Astrocyte of the cerebellum (primary cell): ENCODE measurements around the gene CKAP5.
A peak's percentile ranks its signal among the peaks of the same experiment; 100 is the strongest.
"Not testable (repeated sequence)": the region's sequence is repeated elsewhere in the genome, so short reads cannot be mapped to it uniquely, and the experiment has no call there.

Experiments used
- DNase-seq: peaks from one replicate; pipeline ENCODE4 v3.0.0-alpha.2; 2011; ENCODE audit warnings: low read depth
- H3K4me3 ChIP-seq: 2 replicates; pipeline ENCODE4 v1.5.1; 2011; ENCODE audit warnings: mild to moderate bottlenecking, low read depth, low read length, moderate library complexity
- in situ Hi-C: cut with HindIII; loops from 2 replicates; pipeline ENCODE4 v1.10.0; 2017; ENCODE audit warnings: low sequenced_read_pairs
- TF ChIP-seq, protein P1 (sequence below): IDR thresholded peaks from 2 replicates; pipeline ENCODE4 v1.5.1; 2012; ENCODE audit warnings: low read length, low read depth, moderate library complexity, mild to moderate bottlenecking; ENCODE audit errors: missing control alignments

CKAP5 gene

DNA sequence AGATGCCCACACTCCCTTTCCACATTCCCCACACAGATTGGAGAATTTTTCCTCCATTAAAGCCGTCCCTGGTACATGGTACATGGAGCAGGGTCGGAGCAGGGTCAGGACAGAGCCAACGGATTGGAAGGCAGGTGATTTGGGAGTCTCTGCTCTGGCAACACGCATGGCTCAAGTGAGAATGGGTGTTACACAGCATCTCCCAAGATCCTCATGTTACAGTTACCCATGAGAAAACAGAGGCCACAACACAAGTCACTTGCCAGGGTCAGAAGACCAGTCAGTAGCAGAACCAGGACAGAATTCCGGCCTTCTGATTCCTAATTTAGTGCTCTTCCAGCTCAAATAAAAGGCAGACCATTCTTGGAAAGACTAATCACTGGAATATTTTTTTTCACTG is 134.8 kb downstream of the CKAP5 start:
- DNase-seq: no peak
- in situ Hi-C loops: no loop called here
- TF ChIP-seq, protein P1, sequence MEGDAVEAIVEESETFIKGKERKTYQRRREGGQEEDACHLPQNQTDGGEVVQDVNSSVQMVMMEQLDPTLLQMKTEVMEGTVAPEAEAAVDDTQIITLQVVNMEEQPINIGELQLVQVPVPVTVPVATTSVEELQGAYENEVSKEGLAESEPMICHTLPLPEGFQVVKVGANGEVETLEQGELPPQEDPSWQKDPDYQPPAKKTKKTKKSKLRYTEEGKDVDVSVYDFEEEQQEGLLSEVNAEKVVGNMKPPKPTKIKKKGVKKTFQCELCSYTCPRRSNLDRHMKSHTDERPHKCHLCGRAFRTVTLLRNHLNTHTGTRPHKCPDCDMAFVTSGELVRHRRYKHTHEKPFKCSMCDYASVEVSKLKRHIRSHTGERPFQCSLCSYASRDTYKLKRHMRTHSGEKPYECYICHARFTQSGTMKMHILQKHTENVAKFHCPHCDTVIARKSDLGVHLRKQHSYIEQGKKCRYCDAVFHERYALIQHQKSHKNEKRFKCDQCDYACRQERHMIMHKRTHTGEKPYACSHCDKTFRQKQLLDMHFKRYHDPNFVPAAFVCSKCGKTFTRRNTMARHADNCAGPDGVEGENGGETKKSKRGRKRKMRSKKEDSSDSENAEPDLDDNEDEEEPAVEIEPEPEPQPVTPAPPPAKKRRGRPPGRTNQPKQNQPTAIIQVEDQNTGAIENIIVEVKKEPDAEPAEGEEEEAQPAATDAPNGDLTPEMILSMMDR: no peak
- H3K4me3 ChIP-seq: no peak overlapping the region

DNA sequence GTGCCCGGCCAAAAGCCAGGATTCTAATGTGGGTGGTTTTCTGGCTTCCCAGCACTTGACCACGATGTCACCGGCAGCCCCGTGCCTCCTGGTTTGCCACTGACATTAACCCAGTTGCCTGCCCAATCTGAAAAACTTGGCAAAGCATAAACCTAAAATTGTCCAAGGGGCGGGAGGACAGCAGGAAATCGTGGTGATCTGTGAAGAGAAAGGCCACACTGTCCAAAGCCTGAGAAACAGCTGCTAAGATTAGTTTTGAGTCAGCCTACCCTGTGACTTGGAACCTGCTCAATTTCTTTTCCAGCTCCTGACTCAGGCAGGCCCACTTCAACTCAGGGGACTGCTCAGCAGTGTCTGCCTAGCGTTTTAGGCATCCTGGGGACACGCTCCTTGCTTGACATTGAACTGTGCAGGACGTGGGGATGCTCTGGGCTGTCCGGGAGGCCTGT is 135.2 kb downstream of the CKAP5 start:
- peak; percentile 91 for DNase-seq
- no peak overlapping the region for H3K4me3 ChIP-seq
- in situ Hi-C loops: no loop called here
- TF ChIP-seq, protein P1: no peak

DNA sequence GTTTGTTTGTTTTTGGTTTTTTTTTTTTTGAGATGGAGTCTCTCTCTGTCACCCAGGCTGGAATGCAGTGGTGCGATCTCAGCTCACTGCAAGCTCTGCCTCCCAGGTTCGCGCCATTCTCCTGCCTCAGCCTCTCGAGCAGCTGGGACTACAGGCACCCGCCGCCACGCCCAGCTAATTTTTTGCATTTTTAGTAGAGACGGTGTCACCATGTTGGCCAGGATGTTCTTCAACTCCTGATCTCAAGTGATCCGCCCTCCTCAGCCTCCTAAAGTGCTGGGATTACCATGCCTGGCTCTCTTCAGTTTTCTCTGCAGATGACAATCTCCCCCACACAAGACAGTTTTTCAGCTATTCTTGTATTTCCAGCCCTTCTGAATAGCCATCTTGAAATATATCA is 136.7 kb downstream of the CKAP5 start:
- H3K4me3 ChIP-seq, in situ Hi-C loops, DNase-seq: not testable (repeated sequence)

DNA sequence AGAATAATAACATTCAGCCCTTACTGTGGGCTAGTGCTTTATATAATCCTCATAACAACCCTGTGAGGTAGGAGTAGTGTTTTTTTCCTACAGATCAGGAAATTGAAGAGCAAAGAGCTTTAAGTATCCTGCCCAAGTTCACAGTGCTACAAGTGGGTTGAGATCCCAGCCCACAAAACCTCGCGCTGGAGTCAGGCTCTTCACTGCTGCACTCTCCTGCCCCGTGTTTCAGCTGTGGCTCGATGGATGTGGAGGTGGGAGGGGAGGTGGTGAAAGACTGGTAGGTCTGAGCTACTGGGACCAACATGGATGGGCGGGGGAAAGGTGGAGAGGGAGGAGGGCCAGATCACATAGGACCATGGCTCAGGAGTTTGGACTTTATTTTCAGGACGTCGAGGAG is 139.2 kb downstream of the CKAP5 start:
- H3K4me3 ChIP-seq: no peak overlapping the region
- TF ChIP-seq, protein P1: no peak
- in situ Hi-C loops: no loop called here
- no peak for DNase-seq

DNA sequence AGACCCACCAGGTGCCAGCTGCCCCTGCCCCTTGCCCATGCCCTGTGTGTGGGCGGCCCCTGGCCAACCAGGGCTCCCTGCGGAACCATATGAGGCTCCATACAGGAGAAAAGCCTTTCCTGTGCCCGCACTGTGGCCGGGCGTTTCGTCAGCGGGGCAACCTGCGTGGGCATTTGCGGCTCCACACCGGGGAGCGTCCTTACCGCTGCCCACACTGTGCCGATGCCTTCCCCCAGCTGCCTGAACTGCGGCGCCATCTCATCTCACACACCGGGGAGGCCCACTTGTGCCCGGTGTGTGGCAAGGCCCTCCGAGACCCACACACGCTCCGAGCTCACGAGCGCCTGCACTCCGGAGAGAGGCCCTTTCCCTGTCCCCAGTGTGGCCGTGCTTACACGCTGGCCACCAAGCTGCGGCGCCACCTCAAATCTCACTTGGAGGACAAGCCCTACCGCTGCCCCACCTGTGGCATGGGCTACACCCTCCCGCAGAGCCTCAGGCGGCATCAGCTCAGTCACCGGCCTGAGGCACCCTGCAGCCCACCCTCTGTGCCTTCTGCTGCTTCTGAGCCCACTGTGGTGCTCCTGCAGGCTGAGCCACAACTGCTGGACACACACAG is 140.9 kb downstream of the CKAP5 start:
- no peak for DNase-seq
- in situ Hi-C loops: no loop called here
- H3K4me3 ChIP-seq: no peak overlapping the region
- TF ChIP-seq, protein P1: no peak

DNA sequence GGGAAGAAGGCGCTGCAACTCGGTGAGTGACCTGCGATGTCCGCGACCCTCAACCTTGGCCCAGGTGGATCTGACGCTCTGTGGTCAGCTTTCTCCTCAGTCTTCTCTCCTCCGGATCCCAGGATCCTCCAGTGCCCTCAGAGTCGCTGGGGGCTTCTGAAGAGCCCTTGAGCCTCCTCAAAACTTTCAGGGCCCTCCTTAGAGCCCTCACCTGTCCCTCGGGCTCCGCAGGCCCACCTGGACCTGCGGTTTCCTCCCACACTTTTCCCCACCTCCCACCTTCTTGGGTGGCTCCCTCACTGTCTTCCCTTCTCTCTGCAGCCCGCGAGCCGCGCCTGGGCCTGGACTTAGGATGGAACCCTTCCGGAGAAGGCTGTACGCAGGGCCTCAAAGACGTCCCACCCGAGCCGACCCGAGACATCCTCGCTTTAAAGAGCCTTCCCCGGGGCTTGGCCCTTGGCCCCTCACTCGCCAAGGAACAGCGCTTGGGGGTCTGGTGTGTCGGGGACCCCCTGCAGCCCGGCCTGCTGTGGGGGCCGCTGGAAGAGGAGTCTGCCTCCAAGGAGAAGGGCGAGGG is 144.9 kb downstream of the CKAP5 start:
- TF ChIP-seq, protein P1: no peak
- in situ Hi-C loops: no loop called here
- peak overlapping the region; percentile 100 for H3K4me3 ChIP-seq
- no peak for DNase-seq

DNA sequence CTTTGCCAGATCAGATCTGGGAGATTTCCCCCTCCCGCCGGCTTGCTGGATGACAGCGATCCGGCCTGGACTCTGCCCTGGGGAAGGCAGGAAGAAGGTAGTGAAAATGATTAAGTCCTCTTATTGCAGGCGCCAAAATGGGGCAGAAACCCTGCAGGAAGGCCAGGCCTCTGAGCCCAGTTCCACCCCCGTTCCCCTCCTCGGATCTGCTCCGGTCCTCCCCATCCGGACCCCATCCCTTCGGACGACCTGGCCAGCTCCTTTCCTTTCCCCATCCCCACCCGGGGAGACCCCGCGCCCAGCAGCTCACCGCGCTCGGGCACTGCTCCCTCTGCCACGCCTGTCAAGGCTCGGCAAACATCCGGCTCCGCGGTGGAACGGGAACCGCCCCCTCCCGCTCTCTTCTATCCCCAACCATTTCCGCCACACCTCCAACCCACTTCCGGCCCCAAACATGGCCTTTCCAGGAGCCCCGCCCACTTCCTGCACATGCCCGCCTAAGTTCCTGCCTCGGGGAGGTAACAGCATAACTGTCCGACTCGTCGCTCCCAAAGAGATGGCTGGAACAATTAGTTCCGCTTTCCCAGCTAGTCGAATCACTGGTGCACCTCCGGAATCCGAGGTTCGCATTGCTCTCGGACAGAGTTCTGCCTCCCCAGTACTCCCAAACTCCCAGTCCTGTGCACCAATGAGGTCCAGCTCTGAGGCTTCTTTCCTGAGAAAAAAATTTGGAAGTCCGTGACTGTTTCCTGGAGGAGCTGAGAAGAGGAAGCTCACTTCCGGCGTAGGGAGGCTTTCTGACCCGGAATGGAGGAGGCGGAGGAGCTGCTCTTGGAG is 145.6 kb downstream of the CKAP5 start, which contains the start of the genes ARHGAP1 and ZNF408:
Gene ARHGAP1, minus strand, starts transcription at position 379 of the 837 bp plus-strand sequence. CDS start 4,512 bp downstream, outside the sequence.
Gene ZNF408, plus strand, starts transcription at position 791 of the 837 bp plus-strand sequence. Its CDS starts 17 bp downstream, at position 808.
- TF ChIP-seq, protein P1: no peak
- peak within 1 kb of the TSS; percentile 100 for H3K4me3 ChIP-seq
- peak; percentile 98 for DNase-seq
- in situ Hi-C loops: no loop called here
